ENCODE results near the gene TTN.

GRCh38 chr2:178848335-178848734 is 41.1 kb upstream of the TTN start:
- TF ChIP-seq CTCF (IDR thresholded peaks at IDR 0.05) (no peak), EZH2 (IDR thresholded peaks at IDR 0.05; ENCODE audit: borderline replicate concordance, insufficient read depth, low read depth, low read length, poor library complexity, severe bottlenecking) (no peak)

Measured in B cell (primary cell).